ENCODE data around the gene MICU2.
"Not testable (repeated sequence)": the region's sequence is repeated elsewhere in the genome, so short reads cannot be mapped to it uniquely, and the experiment has no call there.

Gene MICU2

GRCh38 chr13:21580736-21581135 is 23.2 kb downstream of the MICU2 start:
- no peak for TF ChIP-seq ZNF274 (IDR thresholded peaks at IDR 0.05; ENCODE audit: low read depth, low read length)
- H3K4me3 ChIP-seq (ENCODE audit: low read length): no peak overlapping the region

DNA sequence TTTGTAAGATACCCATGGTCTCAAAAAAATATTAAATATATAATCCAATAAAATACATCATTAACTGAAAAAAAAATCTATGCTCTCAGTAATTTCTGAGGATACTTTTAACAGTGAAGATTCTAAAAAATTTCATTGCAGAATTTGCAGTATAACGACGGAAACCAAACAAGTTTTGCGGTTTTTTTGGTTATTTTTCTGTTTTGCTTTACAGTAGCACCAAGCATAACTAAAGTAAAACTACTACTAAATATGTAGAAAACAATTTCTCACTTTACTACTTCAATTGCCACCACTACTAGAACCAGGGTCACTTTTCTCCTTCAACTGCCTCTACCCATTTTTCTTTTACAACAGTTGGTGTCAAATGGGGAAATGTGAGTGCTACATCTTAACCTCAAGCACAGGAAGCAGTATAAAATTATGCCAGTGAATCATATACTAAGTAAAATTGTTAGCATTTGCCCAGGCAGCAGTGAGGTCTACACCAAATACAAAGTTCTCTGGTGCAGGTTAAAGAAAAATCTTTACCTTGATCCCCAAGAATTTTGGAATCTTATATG is 24.1 kb downstream of the MICU2 start:
- TF ChIP-seq ZNF274 (IDR thresholded peaks at IDR 0.05; ENCODE audit: low read depth, low read length): no peak

DNA sequence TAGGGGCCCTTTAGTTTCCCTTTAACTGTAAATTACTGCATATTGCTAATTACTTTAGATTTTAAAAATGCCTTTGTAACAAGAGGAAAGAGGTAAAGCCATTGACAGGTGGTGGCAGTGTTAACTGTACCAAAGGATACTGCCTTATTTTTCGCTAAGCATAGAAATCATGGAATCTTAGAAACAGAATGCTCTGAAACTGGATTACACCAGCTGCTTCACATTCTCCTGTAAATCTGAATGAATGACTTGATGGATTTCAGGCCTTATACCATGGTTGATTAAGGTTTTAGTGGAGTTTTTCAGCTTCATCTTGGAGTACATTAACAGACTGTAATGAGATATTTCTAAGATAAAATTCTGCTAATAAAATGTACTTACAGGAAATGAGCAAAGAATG is 25.2 kb downstream of the MICU2 start:
- no peak for TF ChIP-seq ZNF274 (IDR thresholded peaks at IDR 0.05; ENCODE audit: low read depth, low read length)
- H3K4me3 ChIP-seq (ENCODE audit: low read length): no peak overlapping the region

More for the DNA sequence above, 24.1 kb downstream of the MICU2 start:
- H3K4me3 ChIP-seq (ENCODE audit: low read length): no peak overlapping the region

DNA sequence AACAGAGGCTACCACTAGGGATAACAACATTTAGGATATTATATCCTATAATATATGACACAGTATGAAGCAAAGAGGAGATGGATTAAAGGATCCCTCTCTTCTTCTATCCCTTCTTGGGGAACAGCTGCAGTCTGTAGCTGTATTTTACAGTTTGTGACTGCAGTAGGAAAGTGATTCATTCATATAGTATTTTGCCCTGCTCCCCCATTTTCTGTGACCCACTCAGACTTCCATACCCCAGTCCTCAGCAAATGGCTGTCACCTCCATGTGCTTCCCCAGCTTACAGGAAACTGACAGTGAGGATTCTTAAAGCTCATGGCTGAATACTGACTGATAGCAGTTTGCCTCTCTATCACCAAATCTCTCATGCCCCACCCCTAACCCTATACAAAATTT is 27.5 kb downstream of the MICU2 start:
- TF ChIP-seq ZNF274 (IDR thresholded peaks at IDR 0.05; ENCODE audit: low read depth, low read length): no peak
- H3K4me3 ChIP-seq (ENCODE audit: low read length): no peak overlapping the region

DNA sequence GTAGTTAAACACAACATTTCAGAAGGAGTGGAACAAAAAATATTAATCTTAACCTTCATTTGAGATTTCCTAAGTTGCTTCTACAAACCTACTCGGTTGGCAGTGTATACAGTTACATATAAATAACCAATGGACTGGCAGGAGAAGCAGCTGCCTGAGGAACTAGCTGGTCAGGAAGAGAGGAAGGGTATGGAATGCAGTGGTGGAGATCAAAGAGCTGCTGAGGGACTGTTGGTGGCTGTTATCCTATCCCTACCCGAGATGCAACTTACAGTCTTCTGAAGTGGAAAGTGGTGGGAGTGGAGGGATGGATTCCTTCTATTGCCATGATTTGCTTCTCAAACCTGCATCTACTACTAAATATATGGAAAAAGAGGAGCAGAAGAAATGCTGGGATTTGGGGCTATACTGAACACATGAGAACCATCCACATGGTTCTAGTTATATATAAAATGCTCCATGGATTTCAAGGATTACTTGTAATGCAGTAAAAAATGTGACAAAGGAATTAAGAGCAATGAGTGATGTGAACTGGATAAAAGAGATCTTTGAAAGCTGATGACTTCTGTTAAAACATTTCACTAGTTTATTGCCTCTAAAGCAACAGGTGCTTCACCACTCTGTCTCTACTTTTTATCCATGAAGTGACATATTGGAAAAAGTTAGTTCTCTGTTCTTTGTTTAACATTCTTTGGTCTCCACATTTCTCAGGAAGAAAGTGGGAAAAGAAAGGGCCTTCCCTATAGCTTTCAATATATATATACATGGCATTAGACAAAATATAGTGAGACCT is 29.9 kb downstream of the MICU2 start:
- H3K4me3 ChIP-seq (ENCODE audit: low read length): no peak overlapping the region
- no peak for TF ChIP-seq ZNF274 (IDR thresholded peaks at IDR 0.05; ENCODE audit: low read depth, low read length)

- TF ChIP-seq ZNF274 (IDR thresholded peaks at IDR 0.05; ENCODE audit: low read depth, low read length): no peak
Measured at GRCh38 chr13:21569686-21570085, 34.3 kb downstream of the MICU2 start.

DNA sequence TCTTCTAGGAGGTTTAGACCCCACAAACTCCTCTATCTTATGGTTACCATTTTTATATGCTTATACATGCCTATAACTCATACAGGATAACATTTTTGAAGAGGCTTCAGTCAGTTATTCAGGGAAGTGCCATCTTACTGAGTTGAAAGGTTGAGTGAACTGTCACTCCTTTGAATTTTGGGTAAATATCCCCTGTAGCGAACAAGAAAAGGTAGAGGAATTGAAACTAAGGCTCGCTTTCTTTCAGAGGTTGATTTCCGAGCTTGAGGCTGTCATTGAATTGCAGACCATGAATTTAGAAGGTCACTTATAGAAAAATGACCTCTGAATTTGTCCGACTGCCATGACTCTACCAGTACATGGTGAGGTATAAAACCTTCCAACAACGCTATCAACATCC is 35.1 kb downstream of the MICU2 start:
- no peak for TF ChIP-seq ZNF274 (IDR thresholded peaks at IDR 0.05; ENCODE audit: low read depth, low read length)

More at GRCh38 chr13:21569686-21570085, 34.3 kb downstream of the MICU2 start:
- H3K4me3 ChIP-seq (ENCODE audit: low read length): no peak overlapping the region

GRCh38 chr13:21567714-21568113 is 36.3 kb downstream of the MICU2 start:
- H3K4me3 ChIP-seq (ENCODE audit: low read length): no peak overlapping the region
- no peak for TF ChIP-seq ZNF274 (IDR thresholded peaks at IDR 0.05; ENCODE audit: low read depth, low read length)

More for the DNA sequence above, 35.1 kb downstream of the MICU2 start:
- no peak overlapping the region for H3K4me3 ChIP-seq (ENCODE audit: low read length)

GRCh38 chr13:21557995-21558394 is 46.0 kb downstream of the MICU2 start:
- no peak overlapping the region for H3K4me3 ChIP-seq (ENCODE audit: low read length)
- no peak for TF ChIP-seq ZNF274 (IDR thresholded peaks at IDR 0.05; ENCODE audit: low read depth, low read length)

DNA sequence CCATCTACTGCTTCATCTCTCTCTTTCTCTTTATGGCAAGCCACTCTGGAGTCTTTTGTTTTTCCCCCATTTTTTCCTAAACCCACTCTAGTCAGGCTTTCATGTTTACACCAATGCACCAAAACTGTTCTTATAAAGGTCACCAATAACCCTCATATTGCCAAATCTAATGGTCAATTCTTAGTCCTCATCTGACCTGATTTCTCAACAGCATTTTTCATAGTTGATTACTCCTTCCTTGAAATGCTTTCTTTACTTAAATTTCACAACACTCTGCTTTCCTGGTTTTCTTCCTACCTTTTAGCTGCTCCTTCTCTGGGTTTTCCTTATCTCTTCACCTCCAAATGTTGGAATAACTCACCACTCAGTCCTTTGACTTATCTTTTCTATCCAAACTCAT is 47.9 kb downstream of the MICU2 start:
- no peak overlapping the region for H3K4me3 ChIP-seq (ENCODE audit: low read length)
- no peak for TF ChIP-seq ZNF274 (IDR thresholded peaks at IDR 0.05; ENCODE audit: low read depth, low read length)

DNA sequence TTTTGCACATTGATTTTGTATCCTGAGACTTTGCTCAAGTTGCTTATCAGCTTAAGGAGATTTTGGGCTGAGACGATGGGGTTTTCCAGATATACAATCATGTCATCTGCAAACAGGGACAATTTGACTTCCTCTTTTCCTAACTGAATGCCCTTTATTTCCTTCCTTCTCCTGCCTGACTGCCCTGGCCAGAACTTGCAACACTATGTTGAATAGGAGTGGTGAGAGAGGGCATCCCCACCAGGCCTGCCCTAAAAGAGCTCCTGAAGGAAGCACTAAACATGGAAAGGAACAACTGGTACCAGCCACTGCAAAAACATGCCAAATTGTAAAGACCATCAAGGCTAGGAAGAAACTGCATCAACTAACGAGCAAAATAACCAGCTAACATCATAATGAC is 50.7 kb downstream of the MICU2 start:
- not testable (repeated sequence) for H3K4me3 ChIP-seq (ENCODE audit: low read length)

DNA sequence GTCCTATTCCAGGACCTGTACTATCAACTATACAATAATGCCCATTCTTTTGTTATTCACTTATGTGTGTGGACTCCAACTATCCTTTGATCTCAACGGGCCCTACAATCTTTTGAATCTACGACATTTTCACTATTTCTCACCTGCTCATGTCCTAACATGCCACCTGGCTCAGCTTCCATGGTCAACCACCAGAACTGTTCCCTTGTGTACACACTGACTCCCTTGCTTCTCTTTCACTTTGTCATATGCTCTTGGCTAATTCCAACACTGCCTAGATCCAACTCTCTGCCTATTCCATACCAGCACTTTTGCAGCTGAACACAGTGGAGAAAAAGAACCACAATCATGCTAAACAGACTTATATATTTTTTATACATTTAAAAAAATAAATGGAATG is 53.1 kb downstream of the MICU2 start:
- H3K4me3 ChIP-seq (ENCODE audit: low read length): no peak overlapping the region
- no peak for TF ChIP-seq ZNF274 (IDR thresholded peaks at IDR 0.05; ENCODE audit: low read depth, low read length)

GRCh38 chr13:21549633-21550032 is 54.3 kb downstream of the MICU2 start:
- TF ChIP-seq ZNF274 (IDR thresholded peaks at IDR 0.05; ENCODE audit: low read depth, low read length): no peak
- no peak overlapping the region for H3K4me3 ChIP-seq (ENCODE audit: low read length)

DNA sequence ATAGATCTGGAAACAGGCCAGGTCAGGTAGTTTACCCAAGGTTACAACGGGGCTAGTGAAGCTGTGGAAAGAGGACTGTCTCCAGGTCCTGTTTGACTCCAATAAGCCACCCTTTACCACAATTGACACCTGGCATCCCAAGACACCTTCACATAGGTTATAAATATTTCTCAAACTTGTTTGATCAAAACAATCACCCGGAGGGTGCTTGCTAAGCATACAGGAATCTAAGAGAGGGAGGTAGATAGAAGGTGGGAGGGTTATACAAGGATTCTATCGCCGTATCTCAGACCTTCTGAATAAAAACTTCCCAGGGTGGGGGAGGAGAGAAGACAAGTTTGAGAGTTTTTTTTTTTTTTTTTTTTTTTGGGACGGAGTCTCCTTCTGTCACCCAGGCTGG is 55.4 kb downstream of the MICU2 start:
- no peak overlapping the region for H3K4me3 ChIP-seq (ENCODE audit: low read length)
- no peak for TF ChIP-seq ZNF274 (IDR thresholded peaks at IDR 0.05; ENCODE audit: low read depth, low read length)

GRCh38 chr13:21546372-21546771 is 57.6 kb downstream of the MICU2 start:
- no peak overlapping the region for H3K4me3 ChIP-seq (ENCODE audit: low read length)
- TF ChIP-seq ZNF274 (IDR thresholded peaks at IDR 0.05; ENCODE audit: low read depth, low read length): no peak

DNA sequence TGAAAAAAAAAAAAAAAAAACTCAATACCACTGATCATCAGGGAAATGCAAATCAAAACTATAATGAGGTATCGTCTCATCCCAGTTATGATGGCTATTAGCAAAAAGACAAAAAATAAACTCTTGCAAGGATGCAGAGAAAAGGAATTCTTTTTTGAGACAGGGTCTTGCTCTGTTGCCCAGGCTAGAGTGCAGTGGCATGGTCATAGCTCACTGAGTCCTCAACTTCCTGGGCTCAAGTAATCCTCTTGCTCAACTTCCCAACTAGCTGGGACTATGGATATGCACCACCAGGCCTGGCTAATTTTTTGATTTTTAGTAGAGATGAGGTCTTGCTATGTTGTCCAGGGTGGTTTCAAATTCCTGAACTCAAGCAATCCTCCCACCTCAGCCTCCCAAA is 59.5 kb downstream of the MICU2 start:
- no peak overlapping the region for H3K4me3 ChIP-seq (ENCODE audit: low read length)
- TF ChIP-seq ZNF274 (IDR thresholded peaks at IDR 0.05; ENCODE audit: low read depth, low read length): no peak
